ENCODE results near the gene RABGGTA.
"Not testable (repeated sequence)": the region's sequence is repeated elsewhere in the genome, so short reads cannot be mapped to it uniquely, and the experiment has no call there.

RABGGTA gene

GRCh38 chr14:24238123-24238522 is 33.3 kb downstream of the RABGGTA start:
- no peak for DNase-seq

GRCh38 chr14:24237463-24237955 is 33.9 kb downstream of the RABGGTA start:
- DNase-seq = no peak

- no peak for DNase-seq
These were observed 34.5 kb downstream of the RABGGTA start for GRCh38 chr14:24236689-24237462.

GRCh38 chr14:24235804-24236688 is 35.4 kb downstream of the RABGGTA start:
- no peak for DNase-seq

- no peak for DNase-seq
These were observed 37.0 kb downstream of the RABGGTA start for GRCh38 chr14:24234095-24235005.

GRCh38 chr14:24233538-24233866 is 37.9 kb downstream of the RABGGTA start:
- DNase-seq = no peak

- no peak for DNase-seq
These were observed 38.5 kb downstream of the RABGGTA start, which contains the start of gene GMPR2 for GRCh38 chr14:24232645-24233537. GMPR2 (plus strand) TSS chr14:24232929; CDS start chr14:24233254, 325 bp downstream.

GRCh38 chr14:24232121-24232644 is 39.2 kb downstream of the RABGGTA start, which contains the start of gene NEDD8:
NEDD8 (minus strand) TSS chr14:24232367; CDS start chr14:24232267, 100 bp downstream.
- peak; percentile 82 for DNase-seq

- no peak for DNase-seq
These were observed 39.9 kb downstream of the RABGGTA start for GRCh38 chr14:24231263-24232120.

- no peak for DNase-seq
These were observed 42.5 kb downstream of the RABGGTA start for GRCh38 chr14:24228902-24229301.

GRCh38 chr14:24226473-24226872 is 44.9 kb downstream of the RABGGTA start:
- no peak for DNase-seq

- no peak for DNase-seq
These were observed 46.8 kb downstream of the RABGGTA start for GRCh38 chr14:24224618-24225071.

GRCh38 chr14:24222987-24223386 is 48.4 kb downstream of the RABGGTA start:
- DNase-seq = not testable (repeated sequence)

- DNase-seq = no peak
These were observed 51.9 kb downstream of the RABGGTA start for GRCh38 chr14:24219521-24219920.

- no peak for DNase-seq
These were observed 52.3 kb downstream of the RABGGTA start for GRCh38 chr14:24219080-24219479.

GRCh38 chr14:24216876-24217275 is 54.5 kb downstream of the RABGGTA start:
- not testable (repeated sequence) for DNase-seq

GRCh38 chr14:24216345-24216699 is 55.1 kb downstream of the RABGGTA start:
- DNase-seq = no peak

Measured in activated gamma-delta T cell treated with Interleukin-2 at 50 U/mL for 16 hours (primary cell).